HUES48 (cell line): ENCODE results near the gene RPSA.

Source experiments
- H3K27ac ChIP-seq: one replicate; pipeline ENCODE4 v1.7.0; 2013; ENCODE audit warnings: low read depth, low read length, inconsistent platforms
- H3K27me3 ChIP-seq: 2 replicates; pipeline ENCODE4 v1.6.1; 2013; ENCODE audit warnings: mild to moderate bottlenecking, low read length; ENCODE audit not compliant: control insufficient read depth, insufficient read depth
- H3K36me3 ChIP-seq: 2 replicates; pipeline ENCODE4 v1.6.1; 2013; ENCODE audit warnings: low read length; ENCODE audit not compliant: control insufficient read depth, insufficient read depth
- H3K4me1 ChIP-seq: 2 replicates; pipeline ENCODE4 v1.6.1; 2013; ENCODE audit warnings: mild to moderate bottlenecking, low read length; ENCODE audit not compliant: control insufficient read depth, insufficient read depth
- H3K4me3 ChIP-seq: 2 replicates; pipeline ENCODE4 v1.5.1; 2013; ENCODE audit warnings: mild to moderate bottlenecking, low read depth, low read length
- H3K9ac ChIP-seq: 2 replicates; pipeline ENCODE4 v1.6.1; 2013; ENCODE audit warnings: mild to moderate bottlenecking, low read depth, low read length, moderate library complexity
- H3K9me3 ChIP-seq: 2 replicates; pipeline ENCODE4 v1.6.1; 2013; ENCODE audit warnings: low read length; ENCODE audit not compliant: control insufficient read depth, insufficient read depth

The RPSA gene

DNA sequence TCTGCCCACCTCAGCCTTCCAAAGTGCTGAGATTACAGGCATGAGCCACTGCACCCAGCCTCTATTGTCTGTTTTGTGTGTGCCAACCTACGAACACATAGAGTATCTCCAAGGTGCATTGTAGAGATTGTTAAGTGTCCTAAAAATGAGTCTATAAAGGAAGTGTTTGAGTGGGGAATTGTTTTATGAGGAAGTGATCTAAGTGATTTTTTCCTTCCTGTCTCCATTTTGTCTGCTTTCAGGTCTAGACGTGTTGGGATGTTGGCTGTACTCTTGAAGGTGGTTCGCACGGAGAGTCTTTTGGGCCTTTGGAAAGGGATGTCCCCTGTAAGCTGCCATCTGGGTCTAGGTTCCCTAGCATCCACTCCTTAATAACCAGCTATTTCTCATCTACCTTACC, 16.3 kb upstream of the RPSA start:
- Histone ChIP-seq H3K36me3 (peaks cover 63% of the 10 kb centered on the region), H3K4me3 (no peak overlapping the region), H3K9me3 (no peaks in the 10 kb centered on the region), H3K9ac (no peak overlapping the region), H3K27ac (no peak overlapping the region), H3K4me1 (peaks cover 7% of the 10 kb centered on the region), H3K27me3 (no peaks in the 10 kb centered on the region)

- Histone ChIP-seq H3K36me3 (peaks cover 69% of the 10 kb centered on the region), H3K27ac (no peak overlapping the region)
Observed at GRCh38 chr3:39396690-39397089, 9.8 kb upstream of the RPSA start.

GRCh38 chr3:39398700-39399099, 7.8 kb upstream of the RPSA start:
- Histone ChIP-seq H3K36me3 (peaks cover 50% of the 10 kb centered on the region), H3K4me3 (no peak overlapping the region), H3K9me3 (no peaks in the 10 kb centered on the region), H3K27me3 (no peaks in the 10 kb centered on the region), H3K27ac (no peak overlapping the region), H3K9ac (no peak overlapping the region), H3K4me1 (no peaks in the 10 kb centered on the region; the same call in 1 of the 2 replicates)

More at GRCh38 chr3:39396690-39397089, 9.8 kb upstream of the RPSA start:
- Histone ChIP-seq H3K27me3 (no peaks in the 10 kb centered on the region), H3K9me3 (no peaks in the 10 kb centered on the region), H3K4me3 (no peak overlapping the region), H3K9ac (no peak overlapping the region), H3K4me1 (no peaks in the 10 kb centered on the region; the same call in 1 of the 2 replicates)

GRCh38 chr3:39401983-39402382, 4.5 kb upstream of the RPSA start:
- Histone ChIP-seq H3K27me3 (no peaks in the 10 kb centered on the region), H3K4me1 (peaks cover 15% of the 10 kb centered on the region), H3K9ac (no peak overlapping the region), H3K36me3 (peaks cover 18% of the 10 kb centered on the region), H3K27ac (no peak overlapping the region), H3K4me3 (no peak overlapping the region), H3K9me3 (no peaks in the 10 kb centered on the region)

DNA sequence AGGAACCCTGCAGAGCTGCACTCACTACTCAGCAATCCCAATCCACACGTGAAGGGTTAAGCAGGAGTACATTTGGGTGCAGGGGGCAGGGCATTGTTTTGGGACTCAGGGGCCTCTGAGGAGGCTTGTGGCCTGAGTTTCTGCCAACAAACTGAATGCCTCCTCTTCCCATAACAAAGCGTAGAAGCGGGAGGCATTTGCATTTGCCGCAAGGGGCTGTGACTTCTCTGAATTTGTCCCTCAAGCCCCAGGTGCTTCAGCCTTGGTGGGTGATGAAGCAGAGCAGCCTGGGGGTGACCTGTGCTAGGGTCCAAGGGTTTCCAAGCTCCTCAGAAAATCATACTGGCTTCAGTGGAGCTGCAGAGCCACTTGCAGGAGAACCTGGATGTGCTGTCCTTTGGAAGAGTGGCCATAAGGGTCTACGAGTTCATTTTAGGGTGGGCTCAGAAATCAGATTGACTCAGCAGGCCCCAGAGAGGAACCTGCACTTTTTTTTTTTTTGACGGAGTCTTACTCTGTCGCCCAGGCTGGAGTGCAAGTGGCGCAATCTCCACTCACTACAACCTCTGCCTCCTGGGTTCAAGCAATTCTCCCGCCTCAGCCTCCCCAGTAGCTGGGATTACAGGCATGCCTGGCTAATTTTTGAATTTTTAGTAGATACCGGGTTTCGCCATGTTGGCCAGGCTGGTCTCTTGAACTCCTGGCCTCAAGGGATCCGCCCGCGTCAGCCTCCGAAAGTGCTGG, 1.4 kb upstream of the RPSA start:
- H3K4me3 ChIP-seq = no peak overlapping the region
- H3K36me3 ChIP-seq = peaks cover 31% of the 10 kb centered on the region
- H3K27me3 ChIP-seq = no peaks in the 10 kb centered on the region
- H3K4me1 ChIP-seq = peaks cover 27% of the 10 kb centered on the region
- peak overlapping the region; percentile 92 for H3K27ac ChIP-seq
- no peaks in the 10 kb centered on the region for H3K9me3 ChIP-seq
- peak overlapping the region; percentile 35 for H3K9ac ChIP-seq

DNA sequence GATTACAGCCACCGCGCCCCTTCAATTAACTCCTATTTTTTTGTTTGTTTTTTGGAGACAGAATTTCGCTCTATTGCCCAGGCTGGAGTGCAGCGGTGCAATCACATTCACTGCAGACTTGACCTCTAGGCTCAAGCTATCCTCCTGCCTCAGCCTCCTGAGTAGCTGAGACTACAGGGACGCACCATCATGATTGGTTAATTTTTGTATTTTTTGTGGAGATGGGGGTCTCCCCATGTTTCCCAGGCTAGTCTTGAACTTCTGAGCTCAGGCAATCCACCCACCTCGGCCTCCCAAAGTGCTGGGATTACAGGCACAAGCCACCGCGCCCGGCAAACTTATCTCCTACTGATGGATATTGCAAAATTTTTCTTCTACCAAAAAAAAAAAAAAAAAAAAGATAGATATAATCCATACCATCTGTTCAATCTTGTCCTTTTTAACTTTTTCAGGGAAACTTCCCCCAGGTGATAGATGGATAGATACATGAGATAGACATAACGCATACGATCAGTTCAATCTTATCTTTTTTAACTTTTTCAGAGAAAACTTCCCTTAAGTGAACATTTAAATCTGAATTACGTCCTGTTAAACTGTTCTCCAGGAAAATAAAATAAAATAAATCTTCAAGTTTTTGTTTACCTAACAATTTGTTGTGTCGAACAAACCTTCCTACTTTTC, 693 bp upstream of the RPSA start:
- H3K4me3 ChIP-seq = peak overlapping the region; percentile 90
- H3K4me1 ChIP-seq = peaks cover 27% of the 10 kb centered on the region
- peak overlapping the region; percentile 72 for H3K9ac ChIP-seq
- no peaks in the 10 kb centered on the region for H3K9me3 ChIP-seq
- peak overlapping the region; percentile 92 for H3K27ac ChIP-seq
- H3K27me3 ChIP-seq = no peaks in the 10 kb centered on the region
- peaks cover 39% of the 10 kb centered on the region for H3K36me3 ChIP-seq

- peak overlapping the region; percentile 92 for H3K27ac ChIP-seq
- H3K9ac ChIP-seq = peak overlapping the region; percentile 96
- H3K4me3 ChIP-seq = peak overlapping the region; percentile 90
- H3K36me3 ChIP-seq = peaks cover 53% of the 10 kb centered on the region
- H3K4me1 ChIP-seq = peaks cover 27% of the 10 kb centered on the region
- no peaks in the 10 kb centered on the region for H3K27me3 ChIP-seq
- H3K9me3 ChIP-seq = no peaks in the 10 kb centered on the region
Observed at GRCh38 chr3:39407259-39407629, 724 bp downstream of the RPSA start.

GRCh38 chr3:39407773-39408492, 1.4 kb downstream of the RPSA start:
- Histone ChIP-seq H3K36me3 (peaks cover 60% of the 10 kb centered on the region), H3K27me3 (no peaks in the 10 kb centered on the region)

DNA sequence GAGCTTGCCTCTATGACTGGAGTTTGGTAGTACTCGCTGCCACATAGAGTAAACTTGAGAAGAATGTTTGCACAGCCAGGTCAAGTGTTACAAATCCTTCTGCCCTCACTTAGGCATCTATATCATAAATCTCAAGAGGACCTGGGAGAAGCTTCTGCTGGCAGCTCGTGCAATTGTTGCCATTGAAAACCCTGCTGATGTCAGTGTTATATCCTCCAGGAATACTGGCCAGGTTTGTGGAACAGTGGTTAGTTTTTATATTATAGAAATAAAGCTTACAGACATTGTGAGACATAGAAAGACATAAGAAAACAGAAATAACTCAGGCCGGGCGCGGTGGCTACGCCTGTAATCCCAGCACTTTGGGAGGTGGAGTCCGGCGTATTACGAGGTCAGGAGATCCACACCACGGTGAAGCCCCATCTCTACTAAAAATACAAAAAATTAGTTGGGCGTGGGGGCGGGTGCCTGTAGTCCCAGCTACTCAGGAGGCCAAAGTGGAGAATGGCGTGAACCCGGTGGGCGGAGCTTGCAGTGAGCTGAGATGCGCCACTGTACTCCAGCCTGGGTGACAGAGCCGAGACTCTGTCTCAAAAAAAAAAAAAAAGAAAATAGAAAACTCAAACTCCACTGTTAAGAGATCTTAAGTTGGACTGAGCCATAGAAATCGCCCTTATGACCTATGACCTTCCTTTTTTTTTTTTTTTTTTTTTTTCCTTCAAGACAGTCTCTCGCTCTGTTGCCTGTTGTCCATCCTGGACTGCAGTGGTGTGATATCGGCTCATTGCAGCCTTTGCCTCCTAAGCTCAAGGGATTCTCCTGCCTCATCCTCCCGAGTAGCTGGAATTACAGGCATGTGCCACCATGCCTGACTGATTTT, 2.2 kb downstream of the RPSA start:
- Histone ChIP-seq H3K9me3 (no peaks in the 10 kb centered on the region), H3K27me3 (no peaks in the 10 kb centered on the region), H3K4me1 (peaks cover 27% of the 10 kb centered on the region), H3K4me3 (peak overlapping the region; percentile 90), H3K27ac (peak overlapping the region; percentile 92), H3K36me3 (peaks cover 68% of the 10 kb centered on the region), H3K9ac (peak overlapping the region; percentile 96)

More at GRCh38 chr3:39407773-39408492, 1.4 kb downstream of the RPSA start:
- H3K4me3 ChIP-seq = peak overlapping the region; percentile 90
- peak overlapping the region; percentile 96 for H3K9ac ChIP-seq
- H3K27ac ChIP-seq = peak overlapping the region; percentile 92
- H3K9me3 ChIP-seq = no peaks in the 10 kb centered on the region
- H3K4me1 ChIP-seq = peaks cover 27% of the 10 kb centered on the region

GRCh38 chr3:39409514-39410136, 3.1 kb downstream of the RPSA start:
- H3K36me3 ChIP-seq = peaks cover 73% of the 10 kb centered on the region
- H3K27ac ChIP-seq = peak overlapping the region; percentile 31
- no peak overlapping the region for H3K4me3 ChIP-seq
- peaks cover 19% of the 10 kb centered on the region for H3K4me1 ChIP-seq
- no peaks in the 10 kb centered on the region for H3K9me3 ChIP-seq
- H3K9ac ChIP-seq = no peak overlapping the region
- no peaks in the 10 kb centered on the region for H3K27me3 ChIP-seq
